NCI-H187 (cell line): ENCODE results near the gene TIAM2.
"Not testable (repeated sequence)": the region's sequence is repeated elsewhere in the genome, so short reads cannot be mapped to it uniquely, and the experiment has no call there.

ENCODE experiments used
- DNase-seq, 2 experiments: peaks; one replicate each; lab custom pipeline; 2025; lab: John Stamatoyannopoulos, UW

The TIAM2 gene

GRCh38 chr6:154995254-154996015 is at the start of gene TIAM2:
TSS of gene TIAM2 (plus strand) at chr6:154995315. CDS start at chr6:155129224, 133,909 bp downstream.
- no peak for DNase-seq

DNA sequence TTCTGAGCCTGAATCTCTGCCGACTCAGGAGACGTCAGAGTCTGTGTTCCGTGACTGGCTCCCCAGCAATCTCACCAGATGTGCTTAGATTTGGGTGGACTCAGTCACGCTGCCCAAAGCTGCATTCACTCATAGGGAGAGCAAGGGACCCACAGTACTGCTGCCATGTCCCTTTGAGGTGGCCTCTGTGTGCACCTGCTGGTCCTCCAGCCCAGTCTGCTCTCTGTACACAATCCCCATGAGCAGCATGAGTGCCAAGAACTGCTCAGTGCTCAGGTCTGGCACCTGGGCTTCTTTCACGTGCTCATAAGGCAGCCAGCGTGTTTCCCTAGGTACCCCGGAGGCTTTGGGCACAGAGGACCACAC is 44.2 kb upstream of the TIAM2 start:
- no peak for DNase-seq

GRCh38 chr6:154951345-154952200 is 43.5 kb upstream of the TIAM2 start:
- no peak for DNase-seq

DNA sequence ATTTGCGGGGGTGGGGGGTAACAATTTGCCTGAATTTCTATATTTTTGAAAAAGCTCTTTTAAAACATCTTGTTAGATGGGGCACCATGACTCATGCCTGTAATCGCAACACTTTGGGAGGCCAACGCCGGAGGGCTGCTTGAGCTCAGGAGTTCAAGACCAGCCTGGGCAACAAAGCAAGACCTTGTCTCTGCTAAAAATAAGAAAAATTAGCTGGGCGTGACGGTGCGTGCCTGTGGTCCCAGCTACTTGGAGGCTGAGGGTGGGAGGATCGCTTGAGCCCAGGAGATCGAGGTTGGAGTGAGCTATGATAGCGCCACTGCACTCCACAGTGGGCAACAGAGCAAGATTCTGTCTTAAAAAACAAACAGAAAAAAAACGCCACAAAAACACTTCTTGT is 41.5 kb upstream of the TIAM2 start:
- no peak for DNase-seq

DNA sequence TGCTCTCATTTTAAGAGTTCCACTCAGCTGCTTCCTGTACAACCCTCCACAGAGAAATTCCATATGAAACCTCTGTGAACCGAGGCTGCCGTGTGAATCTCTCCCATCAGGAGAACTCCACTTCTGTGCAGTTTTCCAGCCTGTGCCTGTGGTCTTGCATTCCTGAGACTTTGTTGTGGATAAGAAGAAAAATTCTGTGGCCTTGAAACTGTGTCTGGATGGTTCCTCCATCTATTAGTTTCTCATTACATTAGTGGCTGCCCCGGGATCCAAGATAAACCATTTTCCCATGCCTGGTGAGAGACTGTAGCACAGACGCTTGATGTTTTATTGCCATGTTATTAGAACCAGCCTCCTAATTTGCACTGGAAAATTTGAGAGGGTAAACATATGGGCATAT is 40.8 kb upstream of the TIAM2 start:
- no peak for DNase-seq

DNA sequence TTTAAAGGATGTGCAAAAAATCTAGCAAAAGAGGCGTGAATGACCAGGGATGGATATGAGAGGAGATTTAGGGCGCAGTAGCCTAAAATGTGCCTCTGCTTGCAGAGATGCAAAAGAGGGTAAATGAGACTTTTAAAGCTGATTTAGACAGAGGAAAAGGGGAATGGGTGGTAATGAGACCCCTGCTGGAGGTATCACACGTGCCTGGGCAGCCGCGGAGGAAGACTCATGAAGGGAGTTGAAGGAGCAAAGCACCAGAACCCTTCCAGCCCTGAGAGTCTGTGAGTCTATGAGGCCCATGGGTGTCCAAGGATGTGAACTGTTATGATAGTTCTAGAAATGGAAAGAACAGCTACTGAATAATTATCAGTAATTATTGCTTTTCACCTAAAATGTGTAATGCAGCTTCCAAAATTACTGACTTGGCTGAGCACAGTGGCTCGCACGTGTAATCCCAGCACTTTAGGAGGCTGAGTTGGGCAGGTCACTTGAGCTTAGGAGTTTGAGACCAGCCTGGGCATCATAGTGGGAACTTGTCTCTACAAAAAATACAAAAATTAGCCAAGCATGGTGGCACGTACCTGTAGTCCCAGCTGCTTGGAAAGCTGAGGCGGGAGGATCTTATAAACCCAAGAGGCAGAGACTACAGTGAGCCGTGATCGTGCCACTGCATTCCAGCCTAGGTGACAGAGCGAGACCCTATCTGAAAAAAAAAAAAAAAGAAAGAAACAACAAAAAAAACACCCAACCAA is 38.2 kb upstream of the TIAM2 start:
- no peak for DNase-seq

DNA sequence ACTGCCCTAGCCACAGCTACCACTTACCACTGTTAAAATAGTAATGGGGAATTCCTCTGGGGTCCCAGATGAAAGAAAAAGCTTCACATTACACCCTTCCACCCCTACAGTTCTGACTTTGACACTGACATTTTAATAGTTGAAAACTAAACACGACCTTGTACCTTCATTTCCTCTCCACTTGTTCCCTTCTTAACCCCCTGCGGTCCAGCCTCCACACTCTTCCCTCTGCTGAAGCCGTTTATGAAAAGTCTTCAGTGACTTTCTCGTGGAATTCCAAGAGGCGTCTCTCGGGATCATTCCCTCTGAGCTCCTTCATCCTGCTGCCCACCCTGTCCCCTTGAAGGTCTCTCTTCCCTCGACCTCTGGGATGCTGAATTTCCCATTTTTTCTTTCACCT is 36.6 kb upstream of the TIAM2 start:
- DNase-seq = no peak

DNA sequence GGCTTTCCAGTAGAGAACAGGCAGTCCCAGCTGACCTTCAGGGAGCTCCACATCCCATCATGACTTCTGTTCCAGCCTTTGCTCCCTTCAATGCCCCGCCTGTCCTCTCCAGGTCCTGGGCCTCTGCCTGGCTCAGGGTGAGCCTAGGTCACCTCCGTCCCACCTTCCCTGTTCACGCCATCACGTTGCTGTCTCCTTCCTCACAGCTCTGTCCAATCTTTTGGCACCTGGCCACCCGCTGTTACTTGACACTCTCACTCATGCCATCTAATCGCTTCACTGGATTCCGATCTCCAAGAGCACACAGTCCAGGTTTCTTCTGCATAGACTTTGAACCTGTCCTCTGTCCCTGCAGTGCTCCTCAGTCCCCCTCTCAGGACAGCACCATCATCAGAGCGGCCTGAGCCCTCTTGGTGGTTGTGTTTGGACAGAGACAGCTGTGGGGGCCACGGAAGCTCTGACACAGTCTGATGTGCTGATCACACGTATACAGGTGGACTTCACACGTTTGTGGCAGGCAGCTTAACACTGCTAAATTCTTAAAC is 34.7 kb upstream of the TIAM2 start:
- no peak for DNase-seq

GRCh38 chr6:154960854-154961530 is 34.1 kb upstream of the TIAM2 start:
- DNase-seq = no peak

DNA sequence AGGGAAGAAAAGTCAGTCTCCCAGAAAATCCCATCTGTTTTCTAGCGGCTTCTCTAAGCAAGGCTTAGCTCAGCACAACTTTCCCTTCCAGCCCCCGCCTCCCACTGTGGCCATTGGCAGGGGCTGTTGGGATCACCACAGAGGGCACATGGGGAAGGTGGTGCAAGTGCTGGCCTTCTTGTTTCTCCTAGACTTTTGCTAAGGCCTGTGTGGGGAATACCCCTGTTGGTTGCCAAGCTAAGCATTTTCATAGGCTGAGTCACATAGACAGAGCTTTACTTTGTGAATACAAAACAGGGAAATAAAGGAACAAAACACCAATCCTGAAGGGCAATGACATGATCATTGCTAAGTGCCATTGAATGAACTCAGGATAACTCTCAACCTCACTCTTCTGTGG is 32.4 kb upstream of the TIAM2 start:
- DNase-seq = no peak

- not testable (repeated sequence) for DNase-seq
Observed at GRCh38 chr6:154966065-154966770, 28.9 kb upstream of the TIAM2 start.

DNA sequence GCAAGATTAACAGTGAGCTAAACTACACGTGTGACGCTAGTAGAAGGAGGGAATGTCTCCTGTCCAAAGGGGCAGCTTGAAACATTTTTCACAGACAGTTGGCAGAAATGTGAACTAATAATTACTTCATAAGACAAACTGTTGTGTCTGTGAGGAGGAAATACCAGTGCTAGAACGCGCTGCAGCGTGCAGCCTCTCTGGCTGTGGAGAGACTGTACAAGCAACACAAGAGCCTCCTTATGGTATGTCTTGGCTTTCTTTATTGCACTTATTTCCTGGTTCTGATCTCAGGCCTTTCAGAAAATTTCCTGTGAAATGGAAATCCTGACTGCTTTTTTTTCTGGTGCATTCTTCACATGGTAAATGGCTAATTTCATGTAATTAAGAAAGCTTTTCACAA is 25.3 kb upstream of the TIAM2 start:
- DNase-seq = no peak

- DNase-seq = no peak
Observed at GRCh38 chr6:154974485-154975149, 20.5 kb upstream of the TIAM2 start.

DNA sequence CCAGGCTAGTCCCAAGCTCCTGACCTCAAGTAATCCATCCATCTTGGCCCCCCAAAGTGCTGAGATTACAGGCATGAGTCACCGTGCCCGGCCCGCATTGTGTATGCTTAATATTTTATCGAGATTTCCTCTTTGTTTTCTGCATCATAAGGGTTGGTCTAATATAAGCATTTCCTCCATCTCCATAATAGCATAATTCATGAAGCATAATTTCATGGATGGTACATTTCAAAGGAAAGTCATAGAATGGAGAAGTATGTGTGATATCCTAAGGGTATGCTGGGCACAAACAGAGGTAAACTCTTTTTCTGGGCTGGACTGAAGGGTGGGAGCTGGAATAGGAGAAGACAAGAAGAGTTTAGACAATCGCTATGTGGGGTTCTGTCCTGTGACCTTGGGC is 17.5 kb upstream of the TIAM2 start:
- DNase-seq = no peak

GRCh38 chr6:154980273-154981078 is 14.6 kb upstream of the TIAM2 start:
- no peak for DNase-seq

- DNase-seq = no peak
Observed at GRCh38 chr6:154981079-154981870, 13.8 kb upstream of the TIAM2 start.

DNA sequence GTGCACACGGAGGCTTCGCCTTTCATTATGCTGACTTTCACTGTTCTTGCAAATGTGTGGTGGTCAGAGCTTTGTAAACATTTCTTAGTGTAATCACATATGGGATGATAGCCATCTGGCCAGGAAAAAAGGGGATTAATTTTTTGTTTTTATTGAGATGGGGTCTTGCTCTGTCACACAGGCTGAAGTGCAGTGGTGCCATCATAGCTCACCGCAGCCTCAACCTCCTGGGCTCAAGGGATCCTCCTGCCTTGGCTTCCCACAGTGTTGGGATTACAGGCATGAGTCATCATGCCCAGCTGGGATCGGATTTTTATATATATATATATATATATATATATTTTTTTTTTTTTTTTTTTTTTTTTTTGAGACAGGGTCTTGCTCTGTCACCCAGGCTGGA is 11.0 kb upstream of the TIAM2 start:
- no peak for DNase-seq

DNA sequence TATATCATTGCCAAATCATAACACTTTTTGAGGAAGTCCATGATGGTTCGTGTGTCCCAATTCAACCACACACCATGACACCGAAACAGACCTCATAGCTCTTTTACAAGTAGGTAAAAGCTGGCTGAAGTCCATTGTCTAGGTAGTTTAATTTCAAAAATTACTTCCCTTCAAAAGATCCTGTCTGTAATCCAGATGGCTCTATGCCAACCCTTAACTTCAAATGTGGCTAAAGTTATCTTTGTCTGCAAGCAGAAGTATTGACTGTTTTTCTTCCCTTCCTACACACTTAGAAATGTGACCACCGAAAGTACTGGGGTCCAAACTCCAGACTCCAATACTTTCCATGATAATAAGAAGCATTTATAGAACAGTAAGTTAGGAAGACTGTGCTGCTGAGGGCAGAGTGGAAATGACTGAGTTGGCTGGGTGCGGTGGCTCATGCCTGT is 8.3 kb upstream of the TIAM2 start:
- DNase-seq = no peak

DNA sequence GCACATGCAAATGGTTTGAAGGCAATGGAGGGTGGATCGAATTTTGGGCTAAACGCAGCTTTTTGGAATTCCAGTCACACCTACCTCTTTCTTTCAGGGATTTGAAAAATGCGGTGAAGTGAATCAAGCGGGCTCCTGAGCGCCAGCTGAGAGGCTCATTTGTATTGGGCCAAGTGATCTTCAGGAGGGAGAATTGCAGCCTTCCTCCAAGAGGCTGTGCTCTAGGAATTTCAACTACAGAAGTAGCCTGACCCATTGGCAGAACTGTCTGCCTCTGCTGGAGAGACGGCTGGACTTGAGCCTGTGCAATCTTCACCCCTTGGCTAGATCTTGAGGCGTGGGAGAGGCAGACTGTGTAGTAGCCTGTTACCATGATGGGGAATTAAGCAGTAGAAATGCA is 5.7 kb upstream of the TIAM2 start:
- no peak for DNase-seq
